GM21515 (cell line): ENCODE results near the gene GM2A.
A peak's percentile ranks its signal among the peaks of the same experiment; 100 is the strongest.
"Not testable (repeated sequence)": the region's sequence is repeated elsewhere in the genome, so short reads cannot be mapped to it uniquely, and the experiment has no call there.

Source experiments
- ATAC-seq: cut with Tn5 transposase; IDR thresholded peaks from one replicate; pipeline ENCODE4 v1.9.1; 2021; ENCODE audit not compliant: unreplicated experiment

GM2A gene

DNA sequence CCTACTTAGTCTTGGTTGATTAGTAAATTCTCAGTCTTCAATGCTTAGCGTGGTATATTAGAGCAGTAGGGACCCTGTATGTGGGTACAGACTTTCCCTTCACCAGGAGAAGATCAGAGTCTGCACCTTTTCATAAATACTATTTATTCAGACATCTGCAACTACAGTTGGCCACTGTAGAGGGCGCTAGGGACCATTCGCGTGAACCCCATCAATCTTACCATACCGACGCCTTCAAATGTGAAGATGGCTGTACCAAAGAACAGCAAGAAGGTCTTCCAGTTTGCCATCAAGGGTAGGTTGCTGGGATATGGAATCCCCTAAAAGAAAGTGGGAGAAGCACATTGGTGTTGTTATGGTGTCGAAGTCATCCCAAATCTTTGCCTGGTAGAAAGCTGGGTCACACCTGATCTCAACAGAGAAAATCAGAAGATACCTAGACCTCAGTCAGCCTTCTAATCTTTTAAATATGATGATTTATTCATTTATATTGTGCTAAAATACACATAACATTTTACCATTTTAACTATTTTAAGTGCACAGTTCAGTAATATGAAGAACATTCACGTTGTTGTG, 31.5 kb downstream of the GM2A start:
- no peak for ATAC-seq

DNA sequence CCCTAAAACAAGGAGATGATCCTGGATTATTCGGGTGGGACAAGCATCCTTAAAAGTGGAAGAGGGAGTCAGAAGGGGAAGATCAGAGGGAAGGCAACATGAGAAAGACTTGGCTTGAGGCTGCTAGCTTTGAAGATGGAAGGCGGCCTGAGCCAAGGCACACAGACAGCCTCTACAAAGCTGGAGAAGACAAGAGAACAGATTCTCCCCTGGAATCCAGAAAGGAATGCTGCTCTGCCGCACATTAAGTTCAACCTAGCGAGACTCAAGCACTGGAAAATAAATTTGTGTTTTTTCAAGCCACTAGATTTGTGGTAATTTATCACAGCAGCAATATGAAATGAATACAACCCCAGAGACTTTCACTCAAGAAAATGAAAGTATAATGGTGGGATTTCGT, 32.7 kb downstream of the GM2A start:
- ATAC-seq: no peak

DNA sequence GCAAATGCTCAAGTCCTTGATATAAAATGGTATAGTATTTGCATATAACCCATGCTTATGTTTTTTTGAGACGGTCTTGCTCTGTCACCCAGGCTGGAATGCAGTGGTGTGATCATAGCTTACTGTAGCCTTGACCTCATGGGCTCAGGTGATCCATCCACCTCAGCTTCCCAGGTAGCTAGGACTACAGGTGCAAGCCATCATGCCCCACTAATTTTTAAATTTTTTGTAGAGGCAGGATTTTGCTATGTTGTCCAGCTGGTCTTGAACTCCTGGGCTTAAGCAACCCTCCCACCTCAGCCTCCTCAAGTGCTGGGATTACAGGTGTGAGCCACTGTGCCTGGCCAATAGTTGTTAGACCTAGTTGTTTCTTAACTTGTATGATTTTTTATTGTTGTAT, 33.3 kb downstream of the GM2A start:
- no peak for ATAC-seq

DNA sequence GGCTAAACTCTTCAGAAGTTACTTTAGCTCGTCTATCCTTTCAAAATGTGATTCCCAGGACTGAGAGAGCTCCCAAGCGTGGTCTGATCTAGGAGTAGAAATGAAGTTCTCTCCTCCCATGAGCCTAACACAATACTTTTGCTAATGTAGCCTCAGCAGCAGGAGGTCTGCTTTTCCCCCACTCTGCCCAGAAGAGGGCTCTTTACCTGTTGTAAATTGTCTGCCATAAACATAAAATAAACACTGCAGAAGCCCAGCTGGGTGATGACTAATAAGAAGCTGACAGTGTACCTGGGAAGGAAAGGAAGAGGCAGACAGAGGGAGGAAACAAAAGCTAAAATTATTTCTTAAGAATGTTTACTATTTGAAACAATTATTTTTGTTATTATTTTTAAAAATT, 35.2 kb downstream of the GM2A start:
- ATAC-seq: peak; percentile 56

DNA sequence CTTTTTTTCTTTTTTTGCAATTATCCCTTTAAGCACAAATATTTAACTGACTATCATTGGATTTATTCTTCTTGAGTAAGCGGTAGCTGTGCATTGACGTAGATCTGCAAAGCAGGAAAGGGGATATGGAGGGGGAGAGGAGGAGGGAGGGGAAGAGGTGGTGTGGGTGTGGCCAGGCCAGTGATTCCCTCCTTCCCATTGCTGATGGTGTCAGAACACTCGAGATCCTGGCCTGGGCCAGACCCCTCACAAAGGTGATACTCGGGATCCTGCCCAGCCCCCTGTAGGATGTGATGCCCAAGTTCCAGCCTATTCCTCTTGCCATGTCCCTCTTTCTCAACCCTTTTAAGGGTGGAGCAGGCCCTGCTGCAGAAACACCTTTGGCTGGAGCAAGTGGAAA, 40.6 kb downstream of the GM2A start:
- ATAC-seq: no peak

DNA sequence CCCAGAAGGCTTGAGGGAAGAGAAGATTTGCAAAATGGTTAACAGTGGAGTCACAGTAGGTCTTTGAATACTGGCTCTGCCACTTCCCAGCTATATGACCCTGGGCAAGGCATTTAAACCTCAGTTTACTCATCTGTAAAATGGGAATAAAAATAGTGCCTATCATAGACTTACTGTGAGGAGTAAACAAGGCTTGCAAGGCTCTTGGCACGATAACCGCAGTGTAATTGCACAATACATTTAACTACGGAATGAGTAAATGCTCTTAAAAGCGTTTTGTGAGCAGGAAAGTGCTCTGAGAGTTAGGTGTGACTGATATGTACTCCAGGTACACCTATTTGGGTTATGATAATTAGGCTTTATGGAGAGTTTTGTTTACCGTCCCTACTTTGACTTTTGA, 42.2 kb downstream of the GM2A start:
- no peak for ATAC-seq

DNA sequence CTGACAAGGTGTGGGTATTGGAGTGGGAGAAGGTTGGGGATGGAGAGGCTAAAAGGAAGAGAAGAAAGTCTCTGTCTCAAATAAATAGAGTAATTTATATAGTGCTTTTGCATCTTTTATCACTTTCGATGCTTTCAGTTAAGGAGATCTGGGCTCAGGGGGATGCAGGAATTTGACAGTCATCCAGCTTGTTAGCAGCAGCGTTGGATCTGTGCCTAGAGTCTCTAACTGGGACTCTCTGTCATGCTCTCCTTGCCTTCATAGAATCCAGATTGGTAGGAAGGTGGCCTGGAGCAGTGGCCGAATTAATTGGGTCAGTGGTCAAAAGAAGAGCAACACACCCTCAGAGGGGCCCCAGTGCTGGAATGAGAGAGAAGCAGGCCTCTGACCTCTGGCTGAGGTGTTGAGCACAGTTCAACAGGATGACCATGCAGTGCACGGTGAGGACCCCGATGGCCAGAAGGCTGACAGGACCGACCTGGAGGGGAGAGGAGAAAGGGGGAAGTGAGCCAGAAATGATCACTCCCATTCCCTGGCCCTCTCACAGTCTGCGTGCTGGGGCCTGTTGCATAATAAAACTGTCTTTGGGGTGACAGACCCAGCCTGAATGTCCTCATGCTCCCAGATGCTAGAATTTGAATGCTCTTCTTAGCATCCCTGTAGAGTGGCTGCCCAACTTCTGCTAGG, 42.9 kb downstream of the GM2A start:
- ATAC-seq: no peak

DNA sequence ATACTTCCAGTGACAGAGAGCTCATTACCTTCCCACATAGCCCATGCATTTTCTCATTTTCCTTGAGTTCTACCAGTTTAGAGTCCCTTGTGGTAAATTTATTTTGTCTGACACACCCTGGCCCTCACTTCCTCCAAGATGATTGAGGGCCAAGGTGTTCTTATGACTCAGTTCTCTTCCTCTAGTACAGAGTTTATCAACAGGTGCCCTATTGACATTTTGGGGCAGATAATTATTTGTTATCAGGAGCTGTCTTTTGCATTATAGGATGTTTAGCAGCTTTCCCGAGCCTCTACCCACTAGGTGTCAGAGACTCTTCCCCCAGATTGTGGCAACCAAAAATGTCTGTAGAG, 43.5 kb downstream of the GM2A start:
- no peak for ATAC-seq

DNA sequence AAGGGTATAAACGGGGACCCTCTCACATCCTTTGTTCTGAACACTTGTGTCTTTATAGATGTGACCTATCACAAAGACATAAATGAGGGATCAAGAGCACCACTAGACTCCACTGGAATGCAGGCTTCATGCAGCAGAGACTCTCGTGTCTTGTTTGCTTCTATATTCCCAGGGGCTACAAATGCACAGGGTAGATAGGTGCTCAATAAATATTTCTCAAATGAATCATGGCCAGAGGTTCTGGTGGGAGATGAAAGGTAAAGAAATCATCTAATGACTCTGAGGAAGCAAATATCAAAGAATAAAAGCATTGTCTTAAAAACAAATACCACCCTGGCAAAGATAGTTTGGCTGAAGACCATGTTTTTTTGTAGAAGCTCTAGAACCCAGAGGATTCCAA, 44.0 kb downstream of the GM2A start:
- ATAC-seq: no peak

DNA sequence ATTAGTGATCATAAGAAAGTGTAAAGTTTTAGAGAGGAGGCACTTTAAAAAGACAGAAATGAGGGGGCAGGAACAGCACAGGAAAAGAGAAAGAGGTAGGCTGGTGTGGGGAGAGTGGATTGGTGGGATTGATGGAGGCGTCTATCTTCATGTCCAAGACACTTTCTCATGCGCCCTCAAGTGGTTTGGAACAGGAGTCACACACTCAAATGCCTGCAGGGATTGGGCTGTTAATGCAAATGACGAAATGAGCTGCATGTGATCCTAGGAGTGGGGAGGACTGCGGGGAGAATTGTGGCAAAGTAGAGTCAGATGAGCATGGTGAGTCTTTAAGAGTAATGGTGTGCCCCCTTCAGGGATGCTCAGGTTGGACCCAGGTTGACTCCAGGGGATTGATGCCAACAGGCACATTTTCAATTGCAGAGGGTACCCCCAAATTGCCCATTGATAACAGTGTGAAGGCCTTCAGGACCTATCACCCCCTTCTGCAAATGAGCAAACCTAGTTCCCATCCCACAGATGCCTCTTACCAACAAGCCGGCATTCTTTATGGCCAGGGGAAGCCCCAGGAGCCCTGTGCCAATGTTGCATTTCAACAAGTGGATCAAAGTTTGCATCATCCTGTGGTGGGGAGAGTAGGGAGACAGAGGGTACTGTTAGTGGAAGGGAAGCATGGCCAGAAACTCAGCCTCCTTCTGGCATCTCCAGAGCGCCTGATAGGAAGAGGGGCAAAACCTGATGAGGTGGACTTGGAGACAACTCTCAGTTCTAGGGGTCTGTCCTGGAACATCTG, 45.3 kb downstream of the GM2A start:
- ATAC-seq: no peak

DNA sequence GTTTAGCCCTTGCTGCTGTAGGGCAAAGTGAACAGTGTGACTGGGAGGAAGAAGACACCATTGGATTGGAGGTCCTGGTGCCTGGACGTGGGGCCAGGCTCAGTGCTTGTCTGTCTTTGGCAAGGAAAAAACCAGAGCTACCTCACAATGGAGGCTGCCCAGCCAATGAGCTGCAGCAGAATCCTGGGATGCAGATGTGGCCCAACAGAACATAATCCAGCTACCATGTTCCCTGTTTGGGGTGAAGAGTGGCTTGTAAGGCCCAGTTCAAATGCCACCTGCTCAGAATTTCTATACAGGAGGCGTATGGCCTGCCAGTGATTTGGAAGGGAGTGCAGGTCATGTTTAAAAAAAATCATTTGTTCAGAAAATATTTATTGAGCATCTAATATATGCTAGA, 50.7 kb downstream of the GM2A start, which contains the start of gene SLC36A3:
Gene SLC36A3, minus strand, starts transcription at position 101 of the 400 bp plus-strand sequence. CDS start 412 bp downstream, outside the sequence.
- no peak for ATAC-seq

DNA sequence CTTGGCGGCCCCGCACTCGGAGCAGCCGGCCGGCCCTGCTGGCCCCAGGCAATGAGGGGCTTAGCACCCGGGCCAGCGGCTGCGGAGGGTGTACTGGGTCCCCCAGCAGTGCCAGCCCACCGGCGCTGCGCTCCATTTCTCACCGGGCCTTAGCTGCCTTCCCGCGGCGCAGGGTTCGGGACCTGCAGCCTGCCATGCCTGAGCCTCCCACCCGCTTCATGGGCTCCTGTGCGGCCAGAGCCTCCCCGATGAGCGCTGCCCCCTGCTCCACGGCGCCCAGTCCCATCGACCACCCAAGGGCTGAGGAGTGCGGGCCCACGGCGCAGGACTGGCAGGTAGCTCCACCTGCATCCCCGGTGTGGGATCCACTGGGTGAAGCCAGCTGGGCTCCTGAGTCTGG, 56.3 kb downstream of the GM2A start:
- ATAC-seq: not testable (repeated sequence)

DNA sequence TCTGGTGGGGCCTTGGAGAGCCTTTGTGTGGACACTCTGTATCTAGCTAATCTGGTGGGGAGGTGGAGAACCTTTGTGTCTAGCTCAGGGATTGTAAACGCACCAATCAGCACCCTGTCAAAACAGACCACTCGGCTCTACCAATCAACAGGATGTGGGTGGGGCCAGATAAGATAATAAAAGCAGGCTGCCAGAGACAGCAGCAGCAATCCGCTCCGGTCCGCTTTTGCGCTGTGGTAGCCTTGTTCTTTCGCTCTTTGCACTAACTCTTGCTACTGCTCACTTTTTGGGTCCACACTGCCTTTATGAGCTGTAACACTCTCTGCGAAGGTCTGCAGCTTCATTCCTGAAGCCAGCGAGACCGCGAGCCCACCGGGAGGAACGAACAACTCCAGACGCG, 56.8 kb downstream of the GM2A start:
- ATAC-seq: not testable (repeated sequence)

DNA sequence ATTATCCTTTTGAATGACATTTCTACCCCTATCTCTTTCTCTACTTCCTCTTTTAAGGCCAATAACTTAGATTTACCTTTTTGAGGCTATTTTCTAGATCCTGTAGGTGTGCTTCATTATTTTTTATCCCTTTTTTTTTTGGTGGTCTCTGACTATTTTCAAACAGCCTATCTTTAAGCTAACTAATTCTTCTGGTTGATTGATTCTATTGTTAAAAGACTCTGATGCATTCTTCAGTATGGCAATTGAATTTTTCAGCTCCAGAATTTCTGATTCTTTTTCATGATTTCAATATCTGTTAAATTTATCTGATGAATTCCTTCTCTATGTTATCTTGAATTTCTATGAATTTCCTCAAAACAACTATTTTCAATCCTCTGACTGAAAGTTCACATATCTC, 57.9 kb downstream of the GM2A start:
- ATAC-seq: no peak

DNA sequence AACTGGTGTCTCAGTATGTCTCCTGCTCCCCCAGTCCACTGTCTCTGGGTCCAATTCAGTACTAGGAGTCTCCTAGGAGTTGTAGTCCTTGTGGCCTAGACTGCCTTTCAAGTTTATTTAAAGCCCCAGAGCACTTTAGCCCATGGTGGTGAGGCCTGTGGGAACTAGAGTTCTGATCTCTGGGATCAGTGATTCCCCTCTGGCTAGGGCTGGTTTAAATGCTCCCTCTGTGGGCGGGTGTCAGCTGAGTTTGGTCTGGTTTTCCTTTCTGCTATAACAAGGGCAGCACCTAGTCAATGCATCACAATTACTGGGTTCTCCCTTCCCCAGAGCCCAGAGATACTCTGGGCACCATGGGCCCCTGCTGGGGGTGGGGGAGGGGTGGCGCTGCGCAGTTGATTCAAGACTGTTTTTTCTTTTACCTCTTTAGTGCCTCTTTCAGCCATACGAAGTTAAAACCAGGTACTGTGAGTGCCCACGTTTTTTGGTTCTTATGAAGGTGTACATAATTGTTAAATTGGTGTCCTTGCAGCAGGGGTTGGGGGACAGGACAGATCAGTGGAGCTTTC, 59.9 kb downstream of the GM2A start:
- no peak for ATAC-seq

DNA sequence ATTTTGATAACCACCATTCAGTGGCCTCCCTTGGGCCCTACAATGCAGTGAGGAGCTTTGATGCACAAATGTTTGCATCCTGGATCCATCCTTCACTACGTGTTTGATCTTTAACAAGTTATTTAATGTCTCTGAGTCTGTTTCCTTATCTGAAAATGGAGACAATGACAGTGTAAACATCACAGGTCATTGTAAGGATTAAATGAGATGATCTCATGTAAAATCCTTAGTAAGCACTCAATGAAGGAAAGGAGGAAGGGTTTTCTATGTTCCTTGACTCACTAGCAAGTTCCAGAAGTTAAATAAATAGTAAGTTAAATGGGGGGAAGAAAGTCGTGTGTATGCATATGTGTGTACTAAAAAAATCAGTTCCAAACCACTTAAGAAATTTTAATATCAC, 60.4 kb downstream of the GM2A start:
- no peak for ATAC-seq

DNA sequence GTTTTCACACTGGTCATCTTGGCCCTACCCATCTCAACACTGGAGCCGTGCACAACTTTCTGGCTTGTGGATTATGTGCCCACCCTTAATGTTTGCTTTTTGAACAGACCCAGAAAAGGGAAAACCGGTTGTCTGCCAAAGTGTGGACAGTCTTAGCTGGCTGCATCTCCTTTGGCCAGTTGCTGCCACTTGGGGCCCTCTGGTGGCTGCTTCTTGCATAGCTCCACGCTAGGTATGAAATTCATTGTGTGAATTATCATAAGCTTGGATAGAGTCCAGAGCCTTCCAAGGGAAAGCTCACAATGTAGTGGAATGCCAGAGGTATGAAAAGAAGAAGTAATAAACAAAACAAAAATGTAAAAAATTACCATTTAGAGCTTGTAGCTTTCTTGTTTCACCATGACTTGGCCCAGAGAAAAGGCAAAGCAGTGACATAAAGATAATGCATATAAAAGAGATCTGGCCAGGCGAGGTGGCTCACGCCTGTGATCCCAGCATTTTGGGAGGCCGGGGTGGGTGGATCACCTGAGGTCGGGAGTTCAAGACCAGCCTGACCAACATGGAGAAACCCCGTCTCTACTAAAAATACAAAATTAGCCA, 63.1 kb downstream of the GM2A start:
- ATAC-seq: no peak

DNA sequence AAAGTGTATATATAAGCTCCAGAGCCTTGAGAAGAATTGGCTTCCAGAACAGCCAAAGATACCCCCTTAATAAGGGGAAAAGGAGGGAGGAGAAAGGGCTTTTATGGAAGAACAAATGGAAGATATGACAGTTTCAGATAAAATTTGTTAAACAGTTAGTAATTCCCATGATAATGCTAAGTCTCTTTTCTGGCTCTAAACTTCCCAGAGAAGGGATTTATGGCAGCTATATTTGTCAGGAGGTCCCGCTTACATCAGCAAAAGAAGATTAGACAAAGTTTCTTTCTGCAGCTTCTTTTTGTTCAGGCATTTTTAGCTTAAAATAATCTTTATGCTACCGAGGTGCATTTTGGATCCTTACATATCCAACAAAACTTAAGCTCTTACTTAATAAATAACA, 64.9 kb downstream of the GM2A start:
- ATAC-seq: no peak

DNA sequence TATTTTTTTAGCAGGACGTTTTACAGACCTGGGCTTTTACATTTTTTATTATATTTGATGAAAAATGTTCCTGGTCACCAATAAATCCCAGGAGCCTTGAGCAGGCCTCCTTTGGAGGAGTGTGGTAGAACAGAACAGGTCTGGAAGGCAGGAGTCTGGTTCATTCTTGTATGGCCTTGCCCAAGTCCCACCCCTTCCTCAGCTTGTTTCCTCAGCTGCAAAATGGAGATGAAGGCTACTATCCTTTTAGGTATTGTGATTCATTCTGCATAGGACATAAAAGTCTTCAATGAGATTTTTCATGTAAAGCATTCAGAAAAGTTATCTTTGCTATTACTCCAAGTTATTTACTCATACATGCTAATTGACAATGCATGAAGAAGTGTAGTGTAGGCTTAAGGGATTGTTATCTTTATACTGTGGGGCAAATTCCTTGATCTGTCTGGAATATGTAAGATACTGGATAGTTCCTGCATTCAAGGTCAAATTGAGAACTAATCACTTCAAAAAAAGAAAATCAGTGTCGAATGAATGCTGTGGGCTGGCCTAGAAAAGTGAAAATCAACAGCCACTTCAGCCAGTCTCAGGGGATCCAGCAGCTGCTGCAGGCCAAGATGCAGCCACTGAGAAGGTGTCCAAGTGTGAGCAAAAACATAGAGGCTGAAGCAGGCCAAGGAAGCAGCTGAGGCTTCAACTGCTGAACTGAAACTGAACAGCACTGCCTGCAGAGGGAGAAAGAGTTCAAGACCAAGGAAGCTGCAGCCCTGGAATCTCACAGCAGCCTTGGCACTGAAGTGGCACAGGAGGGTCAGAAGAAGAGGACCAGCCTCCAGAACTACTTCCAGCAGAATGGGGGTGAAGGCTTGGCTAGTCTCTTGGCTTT, 66.1 kb downstream of the GM2A start:
- peak; percentile 73 for ATAC-seq
